ENCODE measurements around the gene THG1L.

Gene THG1L

GRCh38 chr5:157732596-157733262, 1.5 kb downstream of the THG1L start:
- Mint-ChIP-seq H3K4me1 (peaks cover 23% of the 10 kb centered on the region), H3K9me3 (no peaks in the 10 kb centered on the region), H3K4me3 (peak overlapping the region; percentile 91), H3K27me3 (no peaks in the 10 kb centered on the region), H3K27ac (ENCODE audit: low read depth) (no peak overlapping the region), H3K36me3 (ENCODE audit: insufficient read depth) (peaks cover 12% of the 10 kb centered on the region)
- ATAC-seq (replicated peaks; ENCODE audit: extremely low read depth, poor library complexity, severe bottlenecking) (no peak), DNase-seq (ENCODE audit: low spot score in 2 of 2) (no peak)

GRCh38 chr5:157734436-157734835, 3.2 kb downstream of the THG1L start:
- no peak for ATAC-seq (replicated peaks; ENCODE audit: extremely low read depth, poor library complexity, severe bottlenecking)
- Mint-ChIP-seq H3K4me3 (no peak overlapping the region), H3K4me1 (peaks cover 23% of the 10 kb centered on the region), H3K27ac (ENCODE audit: low read depth) (no peak overlapping the region), H3K27me3 (no peaks in the 10 kb centered on the region), H3K36me3 (ENCODE audit: insufficient read depth) (peaks cover 15% of the 10 kb centered on the region), H3K9me3 (no peaks in the 10 kb centered on the region)
- no peak for DNase-seq (ENCODE audit: low spot score in 2 of 2)

- Mint-ChIP-seq H3K27ac (ENCODE audit: low read depth) (no peak overlapping the region), H3K9me3 (no peaks in the 10 kb centered on the region), H3K36me3 (ENCODE audit: insufficient read depth) (peaks cover 15% of the 10 kb centered on the region), H3K4me3 (no peak overlapping the region), H3K4me1 (peaks cover 18% of the 10 kb centered on the region), H3K27me3 (no peaks in the 10 kb centered on the region)
- no peak for ATAC-seq (replicated peaks; ENCODE audit: extremely low read depth, poor library complexity, severe bottlenecking)
- DNase-seq (ENCODE audit: low spot score in 2 of 2), result no peak
Measured at GRCh38 chr5:157735991-157736390, 4.8 kb downstream of the THG1L start.

GRCh38 chr5:157739388-157740228, 8.4 kb downstream of the THG1L start:
- no peak for DNase-seq (ENCODE audit: low spot score in 2 of 2)
- no peaks in the 10 kb centered on the region for H3K9me3 Mint-ChIP-seq
- H3K36me3 Mint-ChIP-seq (ENCODE audit: insufficient read depth), result peaks cover 8% of the 10 kb centered on the region
- H3K27me3 Mint-ChIP-seq, result no peaks in the 10 kb centered on the region
- H3K4me1 Mint-ChIP-seq, result peaks cover 13% of the 10 kb centered on the region
- no peak overlapping the region for H3K4me3 Mint-ChIP-seq
- ATAC-seq (replicated peaks; ENCODE audit: extremely low read depth, poor library complexity, severe bottlenecking), result no peak
- no peak overlapping the region for H3K27ac Mint-ChIP-seq (ENCODE audit: low read depth)

- peaks cover 6% of the 10 kb centered on the region for H3K36me3 Mint-ChIP-seq (ENCODE audit: insufficient read depth)
- H3K27ac Mint-ChIP-seq (ENCODE audit: low read depth), result no peak overlapping the region
- DNase-seq (ENCODE audit: low spot score in 2 of 2) (no peak), ATAC-seq (replicated peaks; ENCODE audit: extremely low read depth, poor library complexity, severe bottlenecking) (no peak)
- no peaks in the 10 kb centered on the region for H3K27me3 Mint-ChIP-seq
- no peaks in the 10 kb centered on the region for H3K9me3 Mint-ChIP-seq
- H3K4me3 Mint-ChIP-seq, result no peak overlapping the region
- H3K4me1 Mint-ChIP-seq, result peaks cover 17% of the 10 kb centered on the region
Measured at GRCh38 chr5:157740229-157740610, 9.0 kb downstream of the THG1L start.

GRCh38 chr5:157741131-157741530, 9.9 kb downstream of the THG1L start:
- no peaks in the 10 kb centered on the region for H3K9me3 Mint-ChIP-seq
- H3K4me1 Mint-ChIP-seq, result peaks cover 22% of the 10 kb centered on the region
- H3K27ac Mint-ChIP-seq (ENCODE audit: low read depth), result no peak overlapping the region
- ATAC-seq (replicated peaks; ENCODE audit: extremely low read depth, poor library complexity, severe bottlenecking) (no peak), DNase-seq (ENCODE audit: low spot score in 2 of 2) (no peak)
- H3K36me3 Mint-ChIP-seq (ENCODE audit: insufficient read depth), result peaks cover 5% of the 10 kb centered on the region
- H3K4me3 Mint-ChIP-seq, result no peak overlapping the region
- H3K27me3 Mint-ChIP-seq, result no peaks in the 10 kb centered on the region

- DNase-seq (ENCODE audit: low spot score in 2 of 2) (peak; percentile 84 to 96), ATAC-seq (replicated peaks; ENCODE audit: extremely low read depth, poor library complexity, severe bottlenecking) (peak; percentile 91)
- peak within 1 kb of the TSS; percentile 60 for H3K27ac Mint-ChIP-seq (ENCODE audit: low read depth)
- H3K36me3 Mint-ChIP-seq (ENCODE audit: insufficient read depth), result peaks cover 4% of the 10 kb centered on the region
- H3K9me3 Mint-ChIP-seq, result no peaks in the 10 kb centered on the region
- H3K4me3 Mint-ChIP-seq, result peak within 1 kb of the TSS; percentile 79
- no peaks in the 10 kb centered on the region for H3K27me3 Mint-ChIP-seq
- peaks cover 22% of the 10 kb centered on the region for H3K4me1 Mint-ChIP-seq
Measured at GRCh38 chr5:157743163-157744050, 12.2 kb downstream of the THG1L start, which contains the start of gene LSM11. LSM11 (plus strand) TSS chr5:157743712; CDS start chr5:157743751, 39 bp downstream.

GRCh38 chr5:157744051-157745011, 13.1 kb downstream of the THG1L start:
- Mint-ChIP-seq H3K9me3 (no peaks in the 10 kb centered on the region), H3K4me1 (peaks cover 22% of the 10 kb centered on the region), H3K4me3 (peak overlapping the region; percentile 79), H3K27me3 (no peaks in the 10 kb centered on the region), H3K36me3 (ENCODE audit: insufficient read depth) (peaks cover 2% of the 10 kb centered on the region), H3K27ac (ENCODE audit: low read depth) (peak overlapping the region; percentile 60)
- DNase-seq (ENCODE audit: low spot score in 2 of 2), result no peak
- peak; percentile 7 for ATAC-seq (replicated peaks; ENCODE audit: extremely low read depth, poor library complexity, severe bottlenecking)

GRCh38 chr5:157745041-157745456, 13.8 kb downstream of the THG1L start:
- H3K27ac Mint-ChIP-seq (ENCODE audit: low read depth), result no peak overlapping the region
- ATAC-seq (replicated peaks; ENCODE audit: extremely low read depth, poor library complexity, severe bottlenecking), result no peak
- no peak for DNase-seq (ENCODE audit: low spot score in 2 of 2)
- peak overlapping the region; percentile 79 for H3K4me3 Mint-ChIP-seq
- H3K27me3 Mint-ChIP-seq, result no peaks in the 10 kb centered on the region
- peaks cover 22% of the 10 kb centered on the region for H3K4me1 Mint-ChIP-seq
- no peaks in the 10 kb centered on the region for H3K9me3 Mint-ChIP-seq
- H3K36me3 Mint-ChIP-seq (ENCODE audit: insufficient read depth), result peaks cover 2% of the 10 kb centered on the region

- Mint-ChIP-seq H3K27me3 (no peaks in the 10 kb centered on the region), H3K27ac (ENCODE audit: low read depth) (no peak overlapping the region), H3K4me1 (peaks cover 22% of the 10 kb centered on the region), H3K9me3 (no peaks in the 10 kb centered on the region), H3K36me3 (ENCODE audit: insufficient read depth) (peaks cover 2% of the 10 kb centered on the region), H3K4me3 (no peak overlapping the region)
- no peak for ATAC-seq (replicated peaks; ENCODE audit: extremely low read depth, poor library complexity, severe bottlenecking)
- DNase-seq (ENCODE audit: low spot score in 2 of 2), result no peak
Measured at GRCh38 chr5:157747173-157747740, 16.0 kb downstream of the THG1L start.

Data from central memory CD8-positive, alpha-beta T cell (primary cell).